ENCODE measurements around the gene DLG4. TPM values are rescaled to one million over a fixed set of nuclear protein-coding genes. Genes with fewer than 3 reads are reported as not detected.

The DLG4 gene
- total and polyA plus RNA-seq, 9 donors: 11.0 to 67.7 (median 28.3) TPM

DNA sequence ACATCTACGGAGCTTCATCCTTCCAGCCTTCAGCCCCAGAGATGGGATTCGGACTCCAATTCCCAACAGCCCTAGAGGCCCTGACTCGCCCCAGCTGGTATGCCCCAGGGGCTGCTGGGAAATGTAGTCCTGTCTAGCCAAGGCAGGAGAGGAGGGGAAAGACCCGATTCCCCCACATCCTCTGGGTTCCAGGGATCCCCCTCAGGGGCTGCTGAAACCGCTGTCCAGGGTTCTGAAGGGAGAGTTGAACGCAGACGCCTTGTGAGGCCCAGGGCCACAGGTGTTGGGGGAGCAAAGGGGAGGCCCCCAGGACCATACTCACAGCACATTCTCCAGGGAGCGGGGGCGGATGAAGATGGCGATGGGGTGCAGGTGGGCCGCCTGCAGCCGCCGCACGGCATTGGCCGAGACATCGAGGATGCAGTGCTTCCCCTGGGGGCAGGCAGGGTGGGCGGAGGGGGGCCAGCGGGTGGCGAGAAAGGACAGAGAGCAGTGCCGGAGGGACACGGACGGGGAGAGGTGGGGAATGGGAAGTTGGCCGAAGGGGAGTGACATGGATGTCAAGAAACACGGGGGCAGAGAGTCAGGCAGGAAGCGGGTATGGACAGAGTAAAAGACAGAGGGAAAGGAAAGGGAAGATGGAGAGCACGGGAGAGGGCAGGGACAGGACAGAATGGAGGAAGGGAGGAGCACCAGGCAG is 27.9 kb downstream of the DLG4 start:
- intact Hi-C loops (cut with DNase I): no loop called here
- H3K9me3 ChIP-seq: no peaks in the 10 kb centered on the region
- H3K36me3 ChIP-seq: no peaks in the 10 kb centered on the region
- H3K4me3 ChIP-seq: no peak overlapping the region
- no peak overlapping the region for H3K27ac ChIP-seq
- H3K27me3 ChIP-seq: no peaks in the 10 kb centered on the region
- no peak for TF ChIP-seq EP300 (IDR thresholded peaks at IDR 0.05)
- WGBS, 3 donors: 61 to 64% (median 64%) methylated on average over 26 of the region's 26 CpGs
- H3K4me1 ChIP-seq (ENCODE audit: insufficient read depth): no peaks in the 10 kb centered on the region
- DNase-seq: peak; percentile 53 to 71 (median 64)

DNA sequence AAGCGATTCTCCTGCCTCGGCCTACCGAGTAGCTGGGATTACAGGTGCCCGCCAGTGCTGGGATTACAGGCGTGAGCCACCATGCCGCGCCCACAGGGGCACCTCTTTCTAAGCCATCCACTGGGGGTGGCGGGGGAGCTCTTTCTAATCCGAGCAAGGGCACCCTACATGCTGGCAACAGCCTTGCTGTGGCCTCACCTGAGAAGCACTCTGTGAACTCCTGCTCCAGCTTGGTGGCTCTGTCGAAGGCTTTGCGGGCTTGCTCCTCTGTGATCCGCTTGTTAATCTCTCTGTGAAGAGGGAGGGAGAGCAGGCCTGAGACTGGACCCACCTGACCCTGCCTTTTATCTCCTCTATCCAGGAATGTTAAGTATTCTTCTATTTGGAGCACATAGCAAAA is 28.6 kb downstream of the DLG4 start:
- H3K4me1 ChIP-seq (ENCODE audit: insufficient read depth): no peaks in the 10 kb centered on the region
- H3K36me3 ChIP-seq: no peaks in the 10 kb centered on the region
- peak in 1 of 5 donors; percentile 44 for DNase-seq
- no peaks in the 10 kb centered on the region for H3K27me3 ChIP-seq
- no peaks in the 10 kb centered on the region for H3K9me3 ChIP-seq
- no peak overlapping the region for H3K4me3 ChIP-seq
- 81 to 87% (median 83%) methylated on average over 12 of the region's 12 CpGs for WGBS, 3 donors
- no peak overlapping the region for H3K27ac ChIP-seq
- intact Hi-C loops (cut with DNase I): no loop called here
- TF ChIP-seq POLR2A (IDR thresholded peaks at IDR 0.05): no peak
- TF ChIP-seq, protein P1, sequence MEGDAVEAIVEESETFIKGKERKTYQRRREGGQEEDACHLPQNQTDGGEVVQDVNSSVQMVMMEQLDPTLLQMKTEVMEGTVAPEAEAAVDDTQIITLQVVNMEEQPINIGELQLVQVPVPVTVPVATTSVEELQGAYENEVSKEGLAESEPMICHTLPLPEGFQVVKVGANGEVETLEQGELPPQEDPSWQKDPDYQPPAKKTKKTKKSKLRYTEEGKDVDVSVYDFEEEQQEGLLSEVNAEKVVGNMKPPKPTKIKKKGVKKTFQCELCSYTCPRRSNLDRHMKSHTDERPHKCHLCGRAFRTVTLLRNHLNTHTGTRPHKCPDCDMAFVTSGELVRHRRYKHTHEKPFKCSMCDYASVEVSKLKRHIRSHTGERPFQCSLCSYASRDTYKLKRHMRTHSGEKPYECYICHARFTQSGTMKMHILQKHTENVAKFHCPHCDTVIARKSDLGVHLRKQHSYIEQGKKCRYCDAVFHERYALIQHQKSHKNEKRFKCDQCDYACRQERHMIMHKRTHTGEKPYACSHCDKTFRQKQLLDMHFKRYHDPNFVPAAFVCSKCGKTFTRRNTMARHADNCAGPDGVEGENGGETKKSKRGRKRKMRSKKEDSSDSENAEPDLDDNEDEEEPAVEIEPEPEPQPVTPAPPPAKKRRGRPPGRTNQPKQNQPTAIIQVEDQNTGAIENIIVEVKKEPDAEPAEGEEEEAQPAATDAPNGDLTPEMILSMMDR (IDR thresholded peaks at IDR 0.05): no peak
- TF ChIP-seq EP300 (IDR thresholded peaks at IDR 0.05): no peak

DNA sequence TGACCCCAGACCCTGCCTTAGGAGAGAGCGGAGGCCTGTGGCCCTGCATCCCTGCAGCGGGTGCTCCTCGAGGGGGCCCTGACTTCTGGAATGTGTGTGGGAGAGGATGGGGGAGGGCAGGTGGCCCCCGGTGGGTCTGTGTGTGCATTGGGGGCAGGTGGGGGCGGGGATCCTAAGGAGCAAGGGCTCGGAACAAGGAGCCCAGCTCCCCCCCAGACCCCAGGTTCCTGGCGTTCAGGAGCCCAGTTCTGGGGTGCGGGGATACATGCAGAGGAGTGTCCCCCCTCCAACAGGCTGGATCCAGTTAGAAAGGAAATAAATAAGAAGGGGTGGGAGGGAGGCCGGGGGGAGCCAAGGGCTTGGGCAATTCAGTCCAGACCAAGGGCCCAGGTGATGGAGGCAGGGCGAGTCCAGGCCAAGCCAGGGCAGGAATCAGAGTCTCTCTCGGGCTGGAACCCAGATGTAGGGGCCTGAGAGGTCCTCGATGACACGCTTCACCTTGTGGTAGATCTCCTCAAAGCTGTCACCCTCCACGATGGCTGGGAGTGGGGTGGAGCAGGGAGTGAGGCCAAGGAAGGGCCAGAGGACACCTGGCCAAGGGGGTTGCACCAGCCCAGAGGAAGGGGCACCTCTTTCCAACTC is 29.2 kb downstream of the DLG4 start:
- DNase-seq: peak in 2 of 5 donors; percentile 20 to 36
- H3K36me3 ChIP-seq: no peaks in the 10 kb centered on the region
- intact Hi-C loops (cut with DNase I): no loop called here
- H3K27me3 ChIP-seq: no peaks in the 10 kb centered on the region
- TF ChIP-seq, protein P1 (IDR thresholded peaks at IDR 0.05): no peak
- TF ChIP-seq POLR2A (IDR thresholded peaks at IDR 0.05) (no peak), EP300 (IDR thresholded peaks at IDR 0.05) (no peak)
- H3K4me1 ChIP-seq (ENCODE audit: insufficient read depth): no peaks in the 10 kb centered on the region
- H3K27ac ChIP-seq: no peak overlapping the region
- no peak overlapping the region for H3K4me3 ChIP-seq
- WGBS, 3 donors: 75 to 81% (median 76%) methylated on average over 14 of the region's 14 CpGs
- no peaks in the 10 kb centered on the region for H3K9me3 ChIP-seq

DNA sequence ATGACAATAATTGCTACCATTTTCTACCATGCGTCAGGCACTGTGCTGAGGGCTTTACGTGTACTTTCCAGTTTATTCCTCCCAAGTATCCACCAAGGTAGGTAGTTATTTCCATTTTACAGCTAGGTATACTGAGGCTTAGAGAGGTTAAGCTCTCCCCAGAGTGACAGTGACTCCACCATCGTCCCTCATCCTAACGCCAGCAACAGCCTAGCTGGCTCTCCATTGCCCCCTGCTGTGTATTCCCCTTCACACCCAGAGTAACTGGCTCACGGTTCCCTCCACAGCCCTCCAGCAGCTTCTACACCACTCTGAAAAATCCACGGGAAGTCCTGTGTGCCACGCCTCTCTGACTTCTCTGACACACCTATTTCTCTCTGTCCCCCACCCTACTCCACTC is 33.4 kb downstream of the DLG4 start:
- no peak for DNase-seq
- Histone ChIP-seq H3K4me3 (no peak overlapping the region), H3K36me3 (no peaks in the 10 kb centered on the region), H3K4me1 (ENCODE audit: insufficient read depth) (no peaks in the 10 kb centered on the region), H3K27ac (no peak overlapping the region), H3K9me3 (no peaks in the 10 kb centered on the region), H3K27me3 (no peaks in the 10 kb centered on the region)
- intact Hi-C loops (cut with DNase I): no loop called here
- 56 to 65% (median 56%) methylated on average over 7 of the region's 7 CpGs for WGBS, 3 donors
- TF ChIP-seq, protein P1 (IDR thresholded peaks at IDR 0.05): no peak
- TF ChIP-seq POLR2A (IDR thresholded peaks at IDR 0.05) (no peak), EP300 (IDR thresholded peaks at IDR 0.05) (no peak)

DNA sequence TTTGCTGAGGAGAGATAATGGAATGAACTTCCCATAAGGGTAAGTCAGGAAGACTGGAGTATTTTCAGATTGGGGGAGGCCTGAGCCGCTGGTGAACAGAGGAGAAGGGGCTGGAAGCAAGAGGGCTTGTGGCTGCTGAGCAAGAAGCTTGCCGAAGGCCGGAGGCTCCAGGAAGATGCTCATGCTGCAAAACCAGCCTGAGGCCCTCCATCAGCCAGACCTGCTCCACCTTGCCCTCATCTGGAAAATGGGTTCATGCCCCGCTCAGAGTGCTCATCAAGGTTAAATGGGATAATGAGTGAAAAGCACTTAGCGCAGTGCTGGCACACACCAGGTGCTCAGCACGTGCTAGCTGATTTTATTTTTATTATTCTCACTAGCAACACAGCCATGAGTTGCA is 35.0 kb downstream of the DLG4 start:
- no peaks in the 10 kb centered on the region for H3K9me3 ChIP-seq
- no peak overlapping the region for H3K27ac ChIP-seq
- H3K4me3 ChIP-seq: no peak overlapping the region
- WGBS, 3 donors: 72 to 79% (median 76%) methylated on average over 6 of the region's 6 CpGs
- no peak for TF ChIP-seq POLR2A (IDR thresholded peaks at IDR 0.05)
- TF ChIP-seq, protein P1 (IDR thresholded peaks at IDR 0.05): no peak
- TF ChIP-seq EP300 (IDR thresholded peaks at IDR 0.05): no peak
- no peaks in the 10 kb centered on the region for H3K27me3 ChIP-seq
- intact Hi-C loops (cut with DNase I): no loop called here
- H3K36me3 ChIP-seq: no peaks in the 10 kb centered on the region
- peak in 1 of 5 donors; percentile 22 for DNase-seq
- no peaks in the 10 kb centered on the region for H3K4me1 ChIP-seq (ENCODE audit: insufficient read depth)

Measured in ovary (tissue), 9 donors.